GM12875 (cell line): ENCODE measurements around the gene ADAM10.

Experiments
- H3K4me3 ChIP-seq: one replicate; pipeline ENCODE4 v1.5.1; 2011; ENCODE audit warnings: low read depth, low read length, control low read depth
- CTCF ChIP-seq: IDR thresholded peaks from 2 replicates; pipeline ENCODE4 v1.5.1; 2011; ENCODE audit warnings: low read depth, mild to moderate bottlenecking, control low read depth, inconsistent platforms, low read length, moderate library complexity, borderline replicate concordance; ENCODE audit not compliant: insufficient read depth

Gene ADAM10

GRCh38 chr15:58676766-58677165 lies 72.7 kb downstream of the ADAM10 start:
- TF ChIP-seq CTCF: no peak
- H3K4me3 ChIP-seq: no peak overlapping the region

GRCh38 chr15:58671186-58671585 lies 78.3 kb downstream of the ADAM10 start:
- no peak overlapping the region for H3K4me3 ChIP-seq
- no peak for TF ChIP-seq CTCF

DNA sequence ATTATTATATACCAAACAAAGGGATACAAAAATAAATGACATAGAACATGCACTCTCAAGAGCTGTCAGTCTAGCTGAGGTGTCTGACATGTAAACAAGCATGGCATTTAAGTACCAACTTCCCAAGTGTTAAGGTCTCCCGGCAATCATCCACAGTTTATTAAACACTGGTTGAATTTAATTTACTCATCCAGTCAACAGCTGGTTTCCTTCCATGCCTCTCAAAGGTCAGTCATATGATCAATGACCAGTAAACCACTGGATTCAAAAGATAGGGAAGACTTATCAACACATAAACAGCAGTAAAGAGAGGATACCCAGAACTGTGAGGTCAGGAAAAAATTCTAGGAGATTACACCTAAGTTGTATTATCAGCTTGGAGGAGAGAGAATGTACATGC lies 80.4 kb downstream of the ADAM10 start:
- H3K4me3 ChIP-seq: no peak overlapping the region
- TF ChIP-seq CTCF: no peak

DNA sequence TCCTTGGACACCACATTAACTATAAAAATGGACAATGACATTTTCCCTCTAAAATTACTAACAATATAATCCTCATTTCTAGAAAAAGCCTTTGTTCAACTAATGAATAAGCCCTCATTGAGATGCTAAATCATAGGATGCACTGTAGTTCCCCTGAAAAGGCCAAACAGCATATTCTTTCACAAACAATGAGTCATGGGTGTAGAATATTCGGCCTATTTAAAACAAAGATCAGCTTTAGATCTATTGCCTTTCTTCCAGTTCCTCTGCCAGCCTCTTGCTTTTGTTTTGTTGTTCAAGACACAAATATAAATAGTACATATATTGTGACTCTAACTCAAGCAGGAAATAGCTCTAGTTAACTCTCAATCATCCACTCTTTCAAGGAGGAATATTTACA lies 82.5 kb downstream of the ADAM10 start:
- H3K4me3 ChIP-seq: no peak overlapping the region
- no peak for TF ChIP-seq CTCF

GRCh38 chr15:58665672-58666071 lies 83.8 kb downstream of the ADAM10 start:
- TF ChIP-seq CTCF: no peak
- H3K4me3 ChIP-seq: no peak overlapping the region

- no peak overlapping the region for H3K4me3 ChIP-seq
- no peak for TF ChIP-seq CTCF
These were observed 99.4 kb downstream of the ADAM10 start for GRCh38 chr15:58650102-58650501.

GRCh38 chr15:58649175-58649574 lies 100.3 kb downstream of the ADAM10 start:
- TF ChIP-seq CTCF: no peak
- H3K4me3 ChIP-seq: no peak overlapping the region
